Activated gamma-delta T cell treated with anti-CD3 and anti-CD28 coated beads, Interleukin-2, amount 50 U/mL, for 16 hours (primary cell): ENCODE results near the gene CBY2.
"Not testable (repeated sequence)": the region's sequence is repeated elsewhere in the genome, so short reads cannot be mapped to it uniquely, and the experiment has no call there.

Experiments used
- DNase-seq: peaks from one replicate; pipeline ENCODE4 v3.0.0-alpha.2; 2020; ENCODE audit warnings: low read depth

The CBY2 gene, protein sequence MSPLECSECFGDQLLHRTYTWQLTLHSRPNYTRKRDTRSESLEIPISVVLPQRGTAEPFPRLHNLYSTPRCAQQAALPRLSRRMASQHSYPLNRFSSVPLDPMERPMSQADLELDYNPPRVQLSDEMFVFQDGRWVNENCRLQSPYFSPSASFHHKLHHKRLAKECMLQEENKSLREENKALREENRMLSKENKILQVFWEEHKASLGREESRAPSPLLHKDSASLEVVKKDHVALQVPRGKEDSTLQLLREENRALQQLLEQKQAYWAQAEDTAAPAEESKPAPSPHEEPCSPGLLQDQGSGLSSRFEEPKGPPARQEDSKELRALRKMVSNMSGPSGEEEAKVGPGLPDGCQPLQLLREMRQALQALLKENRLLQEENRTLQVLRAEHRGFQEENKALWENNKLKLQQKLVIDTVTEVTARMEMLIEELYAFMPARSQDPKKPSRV

DNA sequence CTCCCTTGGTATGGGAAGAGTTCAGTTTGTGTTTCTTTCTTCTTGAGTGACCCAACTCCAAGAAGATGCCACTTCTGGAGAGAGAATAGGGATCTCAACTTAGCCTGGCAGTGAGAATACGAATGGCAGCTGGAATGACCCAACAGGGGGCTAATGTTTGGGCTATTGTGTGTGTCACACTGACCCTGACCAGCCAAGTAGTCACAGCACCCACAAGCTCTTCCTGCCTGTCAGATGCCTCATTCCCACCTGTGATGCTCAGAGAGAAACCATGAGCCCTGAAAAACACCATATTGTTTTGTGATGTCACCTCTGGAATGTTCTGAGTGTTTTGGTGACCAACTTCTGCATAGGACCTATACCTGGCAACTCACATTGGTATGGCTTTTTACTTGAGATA, at the start of gene CBY2:
TSS of gene CBY2 (plus strand) at position 233 of the 400 bp plus-strand sequence. CDS start at position 304, 71 bp downstream.
- DNase-seq = no peak

DNA sequence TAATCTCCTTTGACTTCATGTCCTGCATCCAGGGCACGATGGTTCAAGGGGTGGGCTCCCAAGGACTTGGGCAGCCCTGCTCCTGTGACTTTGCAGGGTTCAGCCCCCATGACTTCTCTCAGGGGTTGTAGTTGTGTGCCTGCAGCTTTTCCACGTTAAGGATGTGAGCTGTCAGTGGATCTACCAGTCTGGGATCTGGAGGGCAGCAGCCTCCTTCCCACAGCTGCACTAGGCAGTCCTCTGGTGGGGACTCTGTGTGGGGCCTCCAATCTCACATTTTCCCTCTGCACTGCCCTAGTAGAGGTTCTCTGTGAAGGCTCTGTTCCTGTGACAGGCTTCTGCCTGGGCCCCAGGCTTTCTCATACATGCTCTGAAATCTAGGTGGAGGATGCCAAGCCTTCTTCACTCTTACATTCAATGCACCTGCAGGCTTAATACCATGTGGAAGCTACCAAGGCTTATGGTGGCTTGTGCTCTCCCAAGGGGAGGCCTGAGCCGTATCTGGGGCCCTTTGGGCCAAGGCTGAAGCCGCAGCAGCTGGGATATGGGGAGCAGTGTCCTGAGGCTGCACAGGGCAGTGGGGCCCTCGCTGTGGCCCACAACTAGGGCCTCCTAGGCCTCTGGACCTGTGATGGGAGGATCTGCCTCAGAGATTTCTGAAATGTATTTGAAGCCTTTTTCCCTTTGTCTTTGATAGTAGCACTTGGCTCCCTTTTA, 47.3 kb upstream of the CBY2 start:
- DNase-seq = no peak

DNA sequence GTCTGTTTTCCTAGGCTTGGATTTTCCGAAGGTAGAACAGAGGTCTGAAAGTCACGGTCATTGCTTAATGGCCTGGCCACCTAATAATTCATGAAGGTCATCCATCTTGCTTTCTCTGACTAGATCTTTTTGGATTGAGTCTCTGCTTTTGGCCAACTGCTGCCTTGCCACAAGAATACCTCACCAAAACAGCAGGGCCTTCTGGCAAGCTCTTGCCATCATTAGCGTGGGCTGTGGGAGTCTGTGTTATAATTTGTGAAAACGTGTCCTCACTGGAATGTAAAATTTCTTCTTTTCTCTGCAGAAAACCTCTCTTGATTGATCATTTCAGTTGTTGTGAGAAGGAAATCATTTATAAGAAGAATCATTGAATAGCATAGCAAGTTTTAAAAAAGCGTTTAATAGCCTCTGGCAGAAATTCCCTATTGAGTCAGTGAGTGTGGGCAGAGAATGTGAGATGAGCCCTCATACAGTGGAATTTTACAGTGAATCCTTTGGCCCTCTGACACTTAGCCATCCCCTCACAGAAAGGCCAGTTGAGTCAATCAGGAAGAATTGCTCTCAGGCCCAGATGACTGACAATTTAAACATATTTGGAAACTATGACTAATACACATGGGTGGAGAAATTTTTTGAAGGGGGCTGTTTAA, 43.4 kb upstream of the CBY2 start:
- DNase-seq = no peak

DNA sequence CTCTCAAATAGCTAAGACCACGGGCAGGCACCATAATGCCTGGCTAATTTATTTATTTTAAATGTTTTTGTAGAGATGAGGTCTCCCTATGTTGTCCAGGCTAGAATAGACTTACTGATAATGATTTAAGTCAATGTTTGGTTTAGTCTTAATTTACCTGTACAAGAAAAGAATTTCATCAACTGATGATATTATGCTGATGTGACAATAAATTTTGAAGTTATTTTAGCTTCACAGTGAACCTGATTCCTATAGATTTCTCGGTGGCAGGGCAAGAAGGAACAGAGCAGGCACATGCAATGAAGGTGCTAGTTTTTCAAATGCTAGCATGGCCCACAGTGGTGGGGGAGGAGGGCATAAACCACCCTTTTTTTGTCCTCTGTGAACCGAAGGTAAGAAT, 42.6 kb upstream of the CBY2 start:
- DNase-seq = no peak

- DNase-seq = not testable (repeated sequence)
Observed at GRCh38 chr13:45660458-45660857, 41.7 kb upstream of the CBY2 start.

DNA sequence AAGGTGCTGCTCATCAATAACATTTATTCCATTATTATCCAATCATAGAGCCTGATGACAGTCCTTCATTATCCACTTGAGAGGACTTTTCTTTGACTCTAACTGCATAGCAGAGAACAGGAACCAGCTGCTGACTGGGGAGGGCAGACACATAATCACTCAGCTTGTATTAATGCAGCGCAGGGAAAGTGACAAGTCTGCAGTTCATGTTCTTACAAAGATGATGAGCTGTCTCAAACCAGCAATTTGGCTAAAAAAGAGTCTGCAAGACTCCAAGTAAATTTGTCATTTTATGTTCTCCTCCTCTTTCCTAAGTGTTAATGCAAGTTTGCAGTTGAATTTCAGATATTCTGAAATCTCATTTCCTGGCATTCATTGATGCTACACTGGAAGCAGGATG, 40.0 kb upstream of the CBY2 start:
- no peak for DNase-seq

DNA sequence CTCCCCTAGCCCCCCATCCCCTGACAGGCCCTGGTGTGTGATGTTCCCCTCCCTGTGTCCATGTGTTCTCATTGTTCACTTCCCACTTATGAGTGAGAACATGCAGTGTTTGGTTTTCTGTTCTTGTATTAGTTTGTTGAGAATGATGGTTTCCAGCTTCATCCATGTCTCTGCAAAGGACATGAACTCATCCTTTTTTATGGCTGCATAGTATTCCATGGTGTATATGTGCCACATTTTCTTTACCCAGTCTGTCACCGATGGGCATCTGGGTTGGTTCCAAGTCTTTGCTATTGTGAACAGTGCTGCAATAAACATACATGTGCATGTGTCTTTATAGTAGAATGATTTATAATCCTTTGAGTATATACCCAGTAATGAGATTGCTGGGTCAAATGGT, 39.2 kb upstream of the CBY2 start:
- DNase-seq = not testable (repeated sequence)

DNA sequence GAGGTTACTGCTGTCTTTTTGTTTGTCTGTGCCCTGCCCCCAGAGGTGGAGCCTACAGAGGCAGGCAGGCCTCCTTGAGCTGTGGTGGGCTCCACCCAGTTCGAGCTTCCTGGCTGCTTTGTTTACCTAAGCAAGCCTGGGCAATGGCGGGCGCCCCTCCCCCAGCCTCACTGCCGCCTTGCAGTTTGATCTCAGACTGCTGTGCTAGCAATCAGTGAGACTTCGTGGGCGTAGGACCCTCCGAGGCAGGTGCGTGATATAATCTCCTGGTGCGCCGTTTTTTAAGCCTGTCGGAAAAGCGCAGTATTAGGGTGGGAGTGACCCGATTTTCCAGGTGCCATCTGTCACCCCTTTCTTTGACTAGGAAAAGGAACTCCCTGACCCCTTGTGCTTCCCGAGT, 32.5 kb upstream of the CBY2 start:
- DNase-seq = not testable (repeated sequence)

DNA sequence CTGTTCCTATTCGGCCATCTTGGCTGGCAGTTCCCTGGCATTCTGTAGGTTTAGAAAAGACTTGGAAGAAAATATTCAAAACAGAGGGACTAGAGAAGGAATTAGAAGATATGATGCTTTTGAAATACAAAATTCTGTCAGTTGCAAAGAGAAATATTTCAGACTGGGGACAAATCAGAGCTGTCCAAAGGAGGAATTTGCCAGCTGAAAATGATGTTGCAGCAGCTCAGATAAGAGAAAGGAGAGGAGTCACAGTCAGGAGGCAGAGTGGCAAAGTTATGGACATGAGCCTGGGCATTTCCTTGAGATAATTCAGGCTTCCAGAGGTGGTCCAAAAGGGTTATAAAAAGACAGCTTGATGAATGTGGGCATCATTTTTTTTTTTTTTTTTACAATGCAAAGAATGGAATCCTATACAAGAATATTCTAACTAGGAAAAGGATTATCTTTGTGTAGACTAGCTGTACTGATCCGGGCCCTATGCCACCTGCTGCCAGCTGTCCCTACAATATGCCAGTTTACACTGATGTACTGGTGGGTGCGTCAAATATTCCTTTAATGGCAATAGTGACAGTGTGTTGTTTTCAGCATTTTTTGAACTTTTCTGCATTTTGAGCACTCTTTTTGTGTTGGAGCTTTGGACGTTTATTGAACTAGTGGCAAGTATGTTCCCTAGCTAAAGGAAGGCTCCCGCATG, 31.8 kb upstream of the CBY2 start:
- DNase-seq = no peak

DNA sequence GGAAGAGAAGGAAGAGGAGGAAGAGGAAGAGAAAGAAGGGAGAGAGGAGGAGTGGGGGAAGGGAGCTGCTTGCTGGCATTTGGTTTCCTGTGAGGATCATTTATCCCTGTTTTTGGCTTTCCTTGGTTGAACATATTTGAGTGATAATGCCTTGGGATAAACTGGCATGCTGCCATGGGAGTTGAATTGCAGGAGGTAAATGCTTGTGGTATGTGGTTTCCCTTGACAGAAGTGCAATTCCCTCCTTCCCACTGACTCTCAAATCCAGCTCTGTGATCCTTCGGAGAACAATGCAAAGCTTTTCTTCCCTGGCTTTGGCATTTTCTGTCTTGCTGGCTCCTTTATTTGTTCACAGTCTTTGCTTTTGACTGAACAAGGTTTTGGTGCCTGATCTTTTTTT, 27.2 kb upstream of the CBY2 start:
- DNase-seq = no peak

- DNase-seq = no peak
Observed at GRCh38 chr13:45678282-45678681, 23.8 kb upstream of the CBY2 start.

GRCh38 chr13:45681113-45681512, 21.0 kb upstream of the CBY2 start:
- DNase-seq = no peak

- no peak for DNase-seq
Observed at GRCh38 chr13:45682494-45683008, 19.6 kb upstream of the CBY2 start.

DNA sequence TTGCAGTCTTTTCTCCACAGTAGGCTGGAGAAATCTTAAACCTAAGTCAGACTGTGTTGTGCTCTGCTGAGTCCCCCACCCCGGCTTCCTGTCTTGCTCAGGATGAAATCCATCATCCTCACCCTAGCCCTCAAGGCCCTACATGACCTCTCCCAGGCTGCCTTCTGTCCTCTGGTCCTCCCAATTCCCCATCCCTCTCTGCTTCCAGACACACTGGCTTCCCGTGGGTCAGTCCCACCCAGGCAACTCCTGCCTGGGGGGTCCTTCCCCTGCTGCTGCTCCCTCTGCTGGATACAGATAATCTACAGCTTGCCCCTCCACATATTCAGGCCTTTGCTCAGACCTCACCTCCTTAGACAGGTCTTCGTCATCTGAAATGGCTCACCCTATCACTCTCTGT, 18.4 kb upstream of the CBY2 start:
- no peak for DNase-seq

DNA sequence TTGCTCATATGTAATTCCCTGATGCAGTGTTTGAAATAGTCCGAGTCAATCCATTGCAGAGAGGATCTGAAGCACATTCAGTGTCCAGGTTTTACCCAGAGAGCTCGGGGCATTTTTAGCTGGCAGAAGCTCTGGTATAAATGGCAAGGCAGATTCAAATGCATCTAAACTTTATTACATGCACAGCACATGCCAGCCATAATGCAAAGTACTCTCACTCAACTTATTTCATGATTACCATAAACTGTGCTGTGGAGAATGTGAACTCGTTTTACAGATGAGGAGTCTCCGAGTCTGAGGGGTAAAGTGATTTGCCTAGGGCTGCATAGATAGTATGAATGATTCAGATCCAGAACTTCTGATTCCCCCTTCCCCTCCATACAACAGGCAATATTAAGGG, 13.5 kb upstream of the CBY2 start:
- DNase-seq = no peak

DNA sequence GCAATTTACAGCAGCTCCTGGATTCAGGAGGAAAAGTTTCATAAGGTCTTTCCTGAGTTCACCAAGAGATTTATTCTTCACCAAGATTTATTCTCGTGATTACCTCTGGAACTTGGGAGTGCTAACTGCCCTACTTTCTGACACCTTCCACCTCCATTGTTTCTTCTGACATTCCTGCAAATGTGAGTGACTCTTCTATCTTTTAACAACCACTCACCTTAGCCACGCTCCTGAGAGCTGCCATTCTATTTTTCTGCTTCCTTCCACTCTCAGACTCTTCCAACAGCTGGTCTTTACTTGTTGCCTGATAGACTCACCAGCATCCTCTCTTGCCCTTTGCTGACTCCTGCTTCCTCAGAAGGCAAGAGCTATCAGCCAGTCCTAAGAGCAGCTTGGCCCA, 11.5 kb upstream of the CBY2 start:
- no peak for DNase-seq

- no peak for DNase-seq
Observed at GRCh38 chr13:45691251-45691650, 10.9 kb upstream of the CBY2 start.

DNA sequence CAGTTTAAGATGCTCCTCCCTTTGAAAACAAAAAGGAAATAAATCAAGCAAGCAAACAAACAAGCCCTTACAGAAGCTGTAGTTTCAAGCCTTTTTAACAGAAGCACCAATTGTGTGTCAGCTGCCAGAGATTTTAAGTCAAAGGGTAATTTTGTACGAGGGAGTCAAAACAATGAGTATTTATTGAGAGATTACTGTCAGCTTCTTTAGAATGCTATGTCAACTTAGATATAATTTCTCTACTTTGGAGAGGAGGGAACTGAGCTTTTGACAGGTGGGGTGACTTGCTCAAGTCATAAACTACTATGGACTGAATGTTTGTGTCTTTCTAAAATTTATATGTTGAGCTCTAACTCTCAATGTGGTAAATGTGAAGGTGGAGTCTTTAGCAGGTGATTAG, 10.5 kb upstream of the CBY2 start:
- no peak for DNase-seq

GRCh38 chr13:45695198-45695730, 6.9 kb upstream of the CBY2 start:
- no peak for DNase-seq

GRCh38 chr13:45696610-45697226, 5.4 kb upstream of the CBY2 start:
- no peak for DNase-seq
